Heart right ventricle (tissue), 16 donors: Measurements from ENCODE around the gene SMAD7. TPM values are rescaled to one million over a fixed set of nuclear protein-coding genes. Genes with fewer than 3 reads are reported as not detected.

Source experiments
- ATAC-seq, 8 donors: fragments of 200-7000 bp; cut with Tn5 transposase; one replicate each; pipeline ENCODE4 v1.9.1; 2020; ENCODE audit warnings: mild to moderate bottlenecking in 8 of 8, moderate library complexity in 8 of 8, moderate number of reproducible peaks in 1 of 8
- DNase-seq, 2 donors: peaks; one replicate each; pipeline ENCODE4 v3.0.0-alpha.2; 2020
- H3K27ac ChIP-seq, 10 donors: fragments of 200-600 bp; sonication (generic) in 2 of 10; one replicate each; pipeline versions ENCODE4 v1.5.0 to v1.8.0; 2020 to 2022; ENCODE audit warnings: mild to moderate bottlenecking in 3 of 10
- H3K27me3 ChIP-seq, 7 donors: fragments of 200-600 bp; one replicate each; pipeline ENCODE4 v1.8.0; 2021 to 2022; ENCODE audit warnings: mild to moderate bottlenecking in 2 of 7
- H3K36me3 ChIP-seq, 9 donors: fragments of 200-600 bp; sonication (generic) in 1 of 9; one replicate each; pipeline versions ENCODE4 v1.5.0 to v1.8.0; 2020 to 2022; ENCODE audit warnings: mild to moderate bottlenecking in 2 of 9
- H3K4me1 ChIP-seq, 9 donors: fragments of 200-600 bp; sonication (generic) in 1 of 9; one replicate each; pipeline versions ENCODE4 v1.5.0 to v1.8.0; 2020 to 2022; ENCODE audit warnings: mild to moderate bottlenecking in 4 of 9
- H3K4me3 ChIP-seq, 10 donors: fragments of 200-600 bp; sonication (generic) in 2 of 10; one replicate each; pipeline versions ENCODE4 v1.5.0 to v1.8.0; 2020 to 2022; ENCODE audit warnings: mild to moderate bottlenecking in 7 of 10, moderate library complexity in 2 of 10
- H3K9me3 ChIP-seq, 11 donors: fragments of 200-600 bp in 10 of 11; sonication (generic) in 2 of 11; one replicate each; pipeline versions ENCODE4 v1.5.0 to v1.8.0; 2013 to 2022; ENCODE audit warnings: mild to moderate bottlenecking in 2 of 11, control low read depth in 1 of 11, moderate library complexity in 1 of 11
- WGBS, 2 donors: extraction: QIAGEN DNeasy Blood & Tissue Kit; methylation state at CpG; one replicate each; pipeline ENCODE4 v1.1.7; 2013; ENCODE audit warnings: inconsistent platforms in 1 of 2; 5-methylcytosine and 5-hydroxymethylcytosine counted together
- intact Hi-C, 10 donors: fragments of 100-400 bp; cut with DNase I; formaldehyde crosslinking; loops; one replicate each; pipeline versions ENCODE4 v1.11.1 to v1.14.2; 2022
- polyA plus RNA-seq, 2 donors: library from polyadenylated mRNA; stranded (reverse); fragments of 200-250 nt; gene quantifications; one replicate each; pipeline ENCODE4 v1.2.3, GENCODE V29; 2013
- total RNA-seq, 10 donors: library from RNA; stranded (reverse); fragmentation: NEBNext Ultra II Directional in 3 of 10; extraction: Animal tissue kit (Norgen Biotek cat#: 25700) in 3 of 10; gene quantifications; one replicate each; pipeline versions ENCODE4 v1.2.1 to v1.2.4, GENCODE V29; 2021 to 2023
- TF ChIP-seq, protein P1 (sequence below), 9 donors: fragments of 200-600 bp; sonication (generic) in 2 of 9; IDR thresholded peaks; one replicate each; pipeline versions ENCODE4 v1.5.0 to v1.8.0; 2021 to 2022; ENCODE audit warnings: antibody characterized with exemption in 9 of 9, mild to moderate bottlenecking in 5 of 9, moderate library complexity in 1 of 9
- donor health status: Arrhythmogenic right ventricular cardiomyopathy.
- donor health status: ischemic (EF 13 %, LVEDD 7.1; RV severe dilation, severe dysfunction).
- donor health status: healthy with polysubstance abuse.
- donor health status: DM: no; HTN: yes; CAD: no.
- donor health status: DM: no; HTN: no; CAD: no.
- donor health status: ischemic (EF 25% LVEDD 6.9; RV normal size, moderate dysfunction).
- donor health status: ischemic (EF 25% LVEDD 5.7; RV mildly dilated, moderate dysfunction).
- donor health status: healthy.
- donor health status: DM: yes; HTN: yes; CAD: no.
- donor health status: Ischemic cardiomyopathy.
- donor health status: ischemic (EF 35%, LVEDD 5.7; RV mildly dilated, moderate dysfunction).
- donor health status: nonischemic (EF 11% LVEDD 7.7; RV severe dilation, severe dysfunction).
- donor health status: DM: yes; HTN: yes; CAD: no.
- donor health status: PGD.
- donor health status: ischemic (EF 29% LVEDD 5.4; RV normal size, mild dysfunction).
- donor health status: nonischemic (EF 23%, LVEDD 6.1; RV moderate dilation, normal function).

SMAD7 gene
- total and polyA plus RNA-seq, 12 donors: 6.7 to 28.6 (median 19.2) TPM

DNA sequence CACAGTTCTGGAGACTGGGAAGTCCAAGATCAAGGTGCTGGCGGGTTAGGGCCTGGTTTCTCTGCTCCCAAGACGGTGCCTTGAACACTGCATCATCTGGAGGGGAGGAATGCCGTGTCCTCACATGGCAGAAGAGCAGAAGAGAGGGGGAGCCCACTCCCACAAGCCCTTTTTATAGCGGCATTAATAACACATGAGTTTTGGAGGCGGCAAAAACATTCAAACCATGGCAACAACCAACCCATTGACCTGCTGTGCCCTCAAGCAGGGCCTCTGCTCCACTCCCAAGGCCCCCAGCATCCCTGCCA, 62.0 kb downstream of the SMAD7 start:
- WGBS, 2 donors: 93 to 96% methylated on average over 5 of the region's 5 CpGs
- no peaks in the 10 kb centered on the region for H3K36me3 ChIP-seq
- H3K4me3 ChIP-seq: no peak overlapping the region
- H3K9me3 ChIP-seq: no peaks in the 10 kb centered on the region
- DNase-seq (no peak), ATAC-seq (no peak)
- H3K27me3 ChIP-seq: no peaks in the 10 kb centered on the region
- H3K4me1 ChIP-seq: peaks cover 10 to 40% (median 32%) of the 10 kb centered on the region in 9 donors
- TF ChIP-seq, protein P1, sequence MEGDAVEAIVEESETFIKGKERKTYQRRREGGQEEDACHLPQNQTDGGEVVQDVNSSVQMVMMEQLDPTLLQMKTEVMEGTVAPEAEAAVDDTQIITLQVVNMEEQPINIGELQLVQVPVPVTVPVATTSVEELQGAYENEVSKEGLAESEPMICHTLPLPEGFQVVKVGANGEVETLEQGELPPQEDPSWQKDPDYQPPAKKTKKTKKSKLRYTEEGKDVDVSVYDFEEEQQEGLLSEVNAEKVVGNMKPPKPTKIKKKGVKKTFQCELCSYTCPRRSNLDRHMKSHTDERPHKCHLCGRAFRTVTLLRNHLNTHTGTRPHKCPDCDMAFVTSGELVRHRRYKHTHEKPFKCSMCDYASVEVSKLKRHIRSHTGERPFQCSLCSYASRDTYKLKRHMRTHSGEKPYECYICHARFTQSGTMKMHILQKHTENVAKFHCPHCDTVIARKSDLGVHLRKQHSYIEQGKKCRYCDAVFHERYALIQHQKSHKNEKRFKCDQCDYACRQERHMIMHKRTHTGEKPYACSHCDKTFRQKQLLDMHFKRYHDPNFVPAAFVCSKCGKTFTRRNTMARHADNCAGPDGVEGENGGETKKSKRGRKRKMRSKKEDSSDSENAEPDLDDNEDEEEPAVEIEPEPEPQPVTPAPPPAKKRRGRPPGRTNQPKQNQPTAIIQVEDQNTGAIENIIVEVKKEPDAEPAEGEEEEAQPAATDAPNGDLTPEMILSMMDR (IDR thresholded peaks at IDR 0.05): no peak
- intact Hi-C loops: loop anchor here in 1 of 10 donors (5.0 kb wide), 1 partner anchor 46 kb away; no protein-coding TSS in a partner anchor
- H3K27ac ChIP-seq: no peak overlapping the region

DNA sequence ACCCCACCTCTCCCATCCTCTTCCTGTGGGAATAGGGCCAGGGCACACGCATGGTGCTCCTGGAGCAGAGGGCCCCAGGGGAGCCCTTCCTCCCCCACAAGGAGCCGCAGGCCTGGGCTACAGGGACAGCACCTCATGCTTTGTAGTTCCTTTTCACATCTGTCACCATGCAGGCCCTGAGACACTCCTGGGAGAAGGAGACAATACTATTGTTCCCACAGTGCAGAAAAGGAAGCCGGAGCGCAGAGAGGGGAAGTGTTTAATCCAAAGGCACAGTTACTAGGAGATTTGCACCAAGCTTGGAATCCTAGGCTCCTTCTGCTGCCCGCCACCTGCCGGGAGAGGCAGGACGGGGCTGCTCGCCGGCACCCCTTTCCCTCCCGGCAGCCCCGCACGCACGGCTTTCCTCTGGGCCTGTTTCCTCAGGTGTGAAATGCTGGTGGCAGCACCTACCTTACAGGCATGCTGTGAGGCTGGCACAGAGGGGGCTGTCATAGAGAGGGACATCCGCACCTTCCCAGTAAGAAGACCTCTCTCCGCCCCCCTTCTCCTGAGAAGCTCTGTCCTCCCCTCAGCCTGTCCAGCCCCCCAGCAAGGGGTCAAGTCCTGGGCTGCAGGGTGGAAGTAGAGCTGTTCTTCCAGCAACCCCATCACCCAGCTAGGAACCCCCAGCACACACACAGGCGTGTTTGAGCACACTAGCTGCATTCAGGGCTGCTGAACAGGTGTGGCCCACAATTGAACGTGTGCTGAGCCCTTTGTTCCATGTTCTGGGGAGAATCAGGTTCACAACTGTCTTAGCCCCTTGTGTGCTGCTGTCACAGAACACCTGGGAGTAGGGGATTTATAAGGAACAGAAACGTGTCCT, 62.6 kb downstream of the SMAD7 start:
- 77 to 84% methylated on average over 18 of the region's 18 CpGs for WGBS, 2 donors
- Histone ChIP-seq H3K4me1 (peaks cover 10 to 38% (median 26%) of the 10 kb centered on the region in 9 donors), H3K36me3 (no peaks in the 10 kb centered on the region), H3K27ac (peak overlapping the region in 5 of 10 donors; percentile 6 to 61 (median 40)), H3K4me3 (no peak overlapping the region), H3K27me3 (no peaks in the 10 kb centered on the region), H3K9me3 (no peaks in the 10 kb centered on the region)
- DNase-seq (peak in 1 of 2 donors; percentile 42), ATAC-seq (peak; percentile 38 to 80 (median 68))
- TF ChIP-seq, protein P1 (IDR thresholded peaks at IDR 0.05): peak in 8 of 9 donors; percentile 11 to 60 (median 36)
- intact Hi-C loops: loop anchor here in 1 of 10 donors (5.0 kb wide), 1 partner anchor 46 kb away; no protein-coding TSS in a partner anchor

- no peaks in the 10 kb centered on the region for H3K27me3 ChIP-seq
- ATAC-seq: peak in 6 of 8 donors; percentile 3 to 33 (median 25)
- no peaks in the 10 kb centered on the region for H3K9me3 ChIP-seq
- no peak overlapping the region for H3K4me3 ChIP-seq
- 67 to 86% methylated on average over 12 of the region's 12 CpGs for WGBS, 2 donors
- intact Hi-C loops: loop anchor here in 1 of 10 donors (5.0 kb wide), 1 partner anchor 45 kb away; no protein-coding TSS in a partner anchor
- no peaks in the 10 kb centered on the region for H3K36me3 ChIP-seq
- no peak for DNase-seq
- peak overlapping the region in 5 of 10 donors; percentile 6 to 61 (median 40) for H3K27ac ChIP-seq
- peaks cover 10 to 38% (median 26%) of the 10 kb centered on the region in 9 donors for H3K4me1 ChIP-seq
- TF ChIP-seq, protein P1 (IDR thresholded peaks at IDR 0.05): no peak
These were observed 63.4 kb downstream of the SMAD7 start for GRCh38 chr18:48887294-48887904.

DNA sequence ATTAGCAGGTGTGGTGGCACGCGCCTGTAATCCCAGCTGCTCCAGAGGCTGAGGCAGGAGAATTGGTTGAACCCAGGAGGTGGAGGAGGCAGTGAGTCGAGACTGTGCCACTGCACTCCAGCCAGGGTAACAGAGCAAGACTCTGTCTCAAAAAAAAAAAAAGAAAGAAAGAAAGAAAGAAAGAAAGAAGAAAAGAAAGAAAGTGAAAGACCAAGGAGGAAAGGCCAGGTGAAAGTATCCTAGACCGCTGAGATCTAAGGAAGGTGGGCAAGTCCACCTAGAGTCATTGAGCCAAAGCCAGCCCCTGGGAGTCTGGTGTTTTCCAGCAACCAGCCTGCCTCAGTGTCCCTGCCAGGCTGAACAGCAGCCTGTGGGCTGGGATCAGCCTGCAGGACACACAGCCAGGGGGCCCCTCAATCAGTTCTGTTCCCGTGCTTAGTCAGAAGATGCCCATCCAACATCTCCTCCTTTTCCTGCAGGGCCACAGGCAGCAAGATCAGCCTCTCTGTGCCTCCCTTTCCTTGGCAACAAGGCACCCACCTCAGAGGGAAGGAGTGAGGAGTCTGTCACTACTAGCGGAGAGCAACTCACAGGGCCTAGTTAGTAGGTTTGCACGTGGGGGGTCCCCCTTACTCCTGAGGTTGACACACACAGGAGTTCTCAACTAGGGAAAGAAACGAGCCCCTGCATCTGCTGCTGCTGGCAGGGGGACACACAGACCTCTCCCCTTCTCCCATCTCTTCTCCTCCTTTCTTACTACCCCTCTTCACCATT, 64.1 kb downstream of the SMAD7 start:
- TF ChIP-seq, protein P1 (IDR thresholded peaks at IDR 0.05): no peak
- no peaks in the 10 kb centered on the region for H3K36me3 ChIP-seq
- peak overlapping the region in 2 of 10 donors; percentile 31 to 40 for H3K27ac ChIP-seq
- no peaks in the 10 kb centered on the region for H3K9me3 ChIP-seq
- H3K4me1 ChIP-seq: peaks cover 10 to 38% (median 26%) of the 10 kb centered on the region in 9 donors
- whole genome bisulfite sequencing, 2 donors: 94 to 97% methylated on average over 8 of the region's 8 CpGs
- ATAC-seq: no peak
- H3K4me3 ChIP-seq: no peak overlapping the region
- DNase-seq: no peak
- H3K27me3 ChIP-seq: no peaks in the 10 kb centered on the region
- intact Hi-C loops: loop anchor here in 1 of 10 donors (5.0 kb wide), 1 partner anchor 44 kb away; no protein-coding TSS in a partner anchor
